Fibroblast of lung (primary cell): ENCODE measurements around the gene ZBTB49. TPM values are rescaled to one million over a fixed set of nuclear protein-coding genes. Genes with fewer than 3 reads are reported as not detected.

ENCODE experiments used
- DNase-seq, 2 donors: peaks; one replicate each; pipeline versions ENCODE4 v3.0.0 to v3.0.0-alpha.2; 2010; ENCODE audit warnings: low read depth in 2 of 2
- H2AFZ ChIP-seq: 2 replicates; pipeline ENCODE4 v1.5.1; 2012; ENCODE audit warnings: low read length, control low read depth, inconsistent platforms
- H3K27ac ChIP-seq: 2 replicates; pipeline ENCODE4 v1.5.1; 2011; ENCODE audit warnings: low read length, control low read depth; ENCODE audit not compliant: insufficient read depth
- H3K27me3 ChIP-seq: 2 replicates; pipeline ENCODE4 v1.5.1; 2011; ENCODE audit warnings: mild to moderate bottlenecking, low read length; ENCODE audit not compliant: control insufficient read depth, insufficient read depth
- H3K36me3 ChIP-seq: 2 replicates; pipeline ENCODE4 v1.5.1; 2011; ENCODE audit warnings: low read length; ENCODE audit not compliant: control insufficient read depth, insufficient read depth
- H3K4me1 ChIP-seq: 2 replicates; pipeline ENCODE4 v1.5.1; 2011; ENCODE audit warnings: low read length; ENCODE audit not compliant: control insufficient read depth, insufficient read depth; ENCODE audit errors: extremely low read depth
- H3K4me2 ChIP-seq: 2 replicates; pipeline ENCODE4 v1.5.1; 2011; ENCODE audit warnings: low read length, control low read depth; ENCODE audit not compliant: insufficient read depth; ENCODE audit errors: extremely low read depth
- H3K4me3 ChIP-seq, 4 experiments: fragments of 200-600 bp in 1 of 4; sonication (generic) in 1 of 4; replicated peaks in 1 of 4; 2 replicates each; pipeline ENCODE4 v1.5.1; 2011 to 2016; ENCODE audit warnings: low read length in 4 of 4, low read depth in 3 of 4, mild to moderate bottlenecking in 3 of 4, control low read depth in 2 of 4, inconsistent platforms in 1 of 4, mixed read lengths in 1 of 4; ENCODE audit not compliant: insufficient read depth in 1 of 4; ENCODE audit errors: control extremely low read depth in 1 of 4
- H3K79me2 ChIP-seq: 2 replicates; pipeline ENCODE4 v1.5.1; 2012; ENCODE audit warnings: mild to moderate bottlenecking, low read length, inconsistent platforms; ENCODE audit not compliant: control insufficient read depth, insufficient read depth
- H3K9ac ChIP-seq: 2 replicates; pipeline ENCODE4 v1.5.1; 2011; ENCODE audit warnings: mild to moderate bottlenecking, low read length, control low read depth; ENCODE audit not compliant: insufficient read depth
- H3K9me3 ChIP-seq: 2 replicates; pipeline ENCODE4 v1.5.1; 2012; ENCODE audit warnings: low read depth, low read length; ENCODE audit not compliant: control insufficient read depth, insufficient read depth
- H4K20me1 ChIP-seq: 2 replicates; pipeline ENCODE4 v1.5.1; 2011; ENCODE audit warnings: low read length; ENCODE audit not compliant: control insufficient read depth, insufficient read depth; ENCODE audit errors: extremely low read depth
- EZH2 ChIP-seq: IDR thresholded peaks from 2 replicates; pipeline ENCODE4 v1.5.1; 2012; ENCODE audit warnings: low read length, control low read depth, mild to moderate bottlenecking; ENCODE audit errors: missing control alignments
- polyA plus RNA-seq, 2 donors: library from polyadenylated mRNA; depleted of rRNA in 1 of 2; stranded (reverse) in 1 of 2; unstranded in 1 of 2; fragments of >200 nt; gene quantifications; 2 replicates each; pipeline ENCODE4 v1.2.1, GENCODE V29; 2011 to 2012; ENCODE audit warnings: missing spikeins in 1 of 2
- total RNA-seq: library from RNA; depleted of rRNA; stranded (reverse); fragments of >200 nt; gene quantifications from 2 replicates; pipeline ENCODE4 v1.2.1, GENCODE V29; 2014
- TF ChIP-seq, protein P1 (sequence below), 2 donors: IDR thresholded peaks in 1 of 2; conservative IDR thresholded peaks in 1 of 2; 1 replicate in 1 of 2; 2 replicates in 1 of 2; pipeline ENCODE4 v1.5.1; 2011 to 2012; ENCODE audit warnings: low read length in 2 of 2, control low read depth in 1 of 2, inconsistent platforms in 1 of 2, low read depth in 1 of 2, mild to moderate bottlenecking in 1 of 2

Gene ZBTB49
- total and polyA plus RNA-seq, 2 donors (not counting 1 experiment from before 2014, with no cell fraction given) = 2.8 to 3.5 TPM

DNA sequence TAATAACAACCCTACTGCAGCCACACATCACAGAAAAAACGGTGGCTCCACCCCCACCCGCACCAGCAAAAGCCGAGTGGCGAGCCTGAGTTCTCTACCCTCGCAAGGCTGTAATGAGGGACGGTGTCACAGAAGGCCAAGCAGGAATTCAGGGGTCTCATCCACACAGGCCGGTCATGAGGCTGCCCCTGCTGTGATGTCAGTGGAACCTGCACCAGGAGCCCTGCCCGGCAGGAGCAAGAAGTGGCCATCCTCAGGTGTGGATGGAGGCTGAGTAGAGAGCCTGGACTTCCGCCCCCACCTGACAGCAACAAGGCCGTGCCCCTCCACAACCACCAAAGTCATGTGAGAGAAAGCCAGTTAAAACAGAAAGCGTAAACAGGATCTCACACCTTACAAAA is 20.7 kb upstream of the ZBTB49 start:
- peaks cover 3% of the 10 kb centered on the region for H3K36me3 ChIP-seq

GRCh38 chr4:4269856-4270255 is 20.2 kb upstream of the ZBTB49 start:
- H3K36me3 ChIP-seq = peaks cover 3% of the 10 kb centered on the region
- H3K9ac ChIP-seq = no peak overlapping the region
- no peak overlapping the region for H3K4me3 ChIP-seq
- H3K4me1 ChIP-seq = no peaks in the 10 kb centered on the region
- H3K9me3 ChIP-seq = no peaks in the 10 kb centered on the region
- no peaks in the 10 kb centered on the region for H4K20me1 ChIP-seq
- H3K4me2 ChIP-seq = no peak overlapping the region
- H3K27me3 ChIP-seq = no peaks in the 10 kb centered on the region
- H3K27ac ChIP-seq = no peak overlapping the region
- TF ChIP-seq EZH2 = no peak
- TF ChIP-seq, protein P1, sequence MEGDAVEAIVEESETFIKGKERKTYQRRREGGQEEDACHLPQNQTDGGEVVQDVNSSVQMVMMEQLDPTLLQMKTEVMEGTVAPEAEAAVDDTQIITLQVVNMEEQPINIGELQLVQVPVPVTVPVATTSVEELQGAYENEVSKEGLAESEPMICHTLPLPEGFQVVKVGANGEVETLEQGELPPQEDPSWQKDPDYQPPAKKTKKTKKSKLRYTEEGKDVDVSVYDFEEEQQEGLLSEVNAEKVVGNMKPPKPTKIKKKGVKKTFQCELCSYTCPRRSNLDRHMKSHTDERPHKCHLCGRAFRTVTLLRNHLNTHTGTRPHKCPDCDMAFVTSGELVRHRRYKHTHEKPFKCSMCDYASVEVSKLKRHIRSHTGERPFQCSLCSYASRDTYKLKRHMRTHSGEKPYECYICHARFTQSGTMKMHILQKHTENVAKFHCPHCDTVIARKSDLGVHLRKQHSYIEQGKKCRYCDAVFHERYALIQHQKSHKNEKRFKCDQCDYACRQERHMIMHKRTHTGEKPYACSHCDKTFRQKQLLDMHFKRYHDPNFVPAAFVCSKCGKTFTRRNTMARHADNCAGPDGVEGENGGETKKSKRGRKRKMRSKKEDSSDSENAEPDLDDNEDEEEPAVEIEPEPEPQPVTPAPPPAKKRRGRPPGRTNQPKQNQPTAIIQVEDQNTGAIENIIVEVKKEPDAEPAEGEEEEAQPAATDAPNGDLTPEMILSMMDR (conservative IDR thresholded peaks at IDR 0.05 in 1 of 2, IDR thresholded peaks at IDR 0.05 in 1 of 2; ENCODE audit: low read depth in 1 of 2, low read length in 2 of 2) = no peak
- DNase-seq = peak; percentile 17 to 43
- no peak overlapping the region for H2AFZ ChIP-seq
- no peaks in the 10 kb centered on the region for H3K79me2 ChIP-seq

More for the DNA sequence above, 20.7 kb upstream of the ZBTB49 start:
- Histone ChIP-seq H3K27me3 (no peaks in the 10 kb centered on the region), H3K79me2 (no peaks in the 10 kb centered on the region), H3K27ac (no peak overlapping the region), H3K4me1 (no peaks in the 10 kb centered on the region), H3K4me3 (no peak overlapping the region), H3K9ac (no peak overlapping the region), H4K20me1 (no peaks in the 10 kb centered on the region), H2AFZ (no peak overlapping the region), H3K9me3 (no peaks in the 10 kb centered on the region), H3K4me2 (no peak overlapping the region)
- TF ChIP-seq EZH2 = no peak
- TF ChIP-seq, protein P1 (conservative IDR thresholded peaks at IDR 0.05 in 1 of 2, IDR thresholded peaks at IDR 0.05 in 1 of 2; ENCODE audit: low read depth in 1 of 2, low read length in 2 of 2) = no peak
- DNase-seq = no peak

DNA sequence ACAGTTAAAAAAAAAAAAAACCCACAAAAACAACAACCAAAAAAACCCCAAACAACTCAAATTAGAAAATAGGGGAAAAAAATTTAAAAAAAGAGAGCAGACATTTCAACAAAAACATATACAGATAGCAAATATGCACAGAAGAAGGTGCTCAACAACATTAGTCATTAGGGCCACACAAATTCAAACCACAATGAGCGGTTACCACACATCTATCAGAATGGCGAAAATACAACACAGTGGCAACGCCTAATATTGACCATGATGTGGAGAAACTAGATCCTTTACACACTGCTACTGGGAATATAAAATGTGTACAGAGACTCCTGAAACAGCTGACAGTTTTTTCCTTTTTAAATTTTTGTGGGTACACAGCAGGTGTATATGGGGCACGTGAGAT is 19.5 kb upstream of the ZBTB49 start:
- H3K27me3 ChIP-seq = no peaks in the 10 kb centered on the region
- H3K4me3 ChIP-seq = no peak overlapping the region
- H2AFZ ChIP-seq = no peak overlapping the region
- no peak for TF ChIP-seq EZH2
- TF ChIP-seq, protein P1 (conservative IDR thresholded peaks at IDR 0.05 in 1 of 2, IDR thresholded peaks at IDR 0.05 in 1 of 2; ENCODE audit: low read depth in 1 of 2, low read length in 2 of 2) = no peak
- no peak overlapping the region for H3K9ac ChIP-seq
- no peaks in the 10 kb centered on the region for H3K9me3 ChIP-seq
- H3K4me2 ChIP-seq = no peak overlapping the region
- no peaks in the 10 kb centered on the region for H4K20me1 ChIP-seq
- peak in 1 of 2 donors; percentile 42 for DNase-seq
- no peaks in the 10 kb centered on the region for H3K79me2 ChIP-seq
- no peaks in the 10 kb centered on the region for H3K4me1 ChIP-seq
- H3K36me3 ChIP-seq = peaks cover 3% of the 10 kb centered on the region
- H3K27ac ChIP-seq = no peak overlapping the region
